ENCODE data around the gene SVOP.

DNA sequence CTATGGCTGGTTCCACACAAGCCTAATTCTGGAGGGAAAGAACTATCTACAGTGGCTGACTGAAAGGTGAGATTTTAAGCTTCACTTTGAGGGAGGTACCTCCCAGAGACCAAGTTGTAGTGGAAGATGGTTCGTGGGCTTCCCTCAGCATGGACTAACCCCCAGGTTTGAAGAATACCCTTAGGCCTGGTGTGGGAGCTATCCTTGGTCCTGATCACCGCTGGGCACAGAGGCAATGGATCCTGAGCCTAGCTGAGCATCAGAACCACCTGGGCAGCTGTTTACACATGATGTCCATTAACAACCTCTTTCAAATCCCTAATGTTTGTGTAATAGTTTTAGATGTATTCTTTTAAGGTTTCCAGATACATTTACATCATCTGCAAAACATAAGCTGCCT is 130.7 kb downstream of the SVOP start:
- TF ChIP-seq, protein P1, sequence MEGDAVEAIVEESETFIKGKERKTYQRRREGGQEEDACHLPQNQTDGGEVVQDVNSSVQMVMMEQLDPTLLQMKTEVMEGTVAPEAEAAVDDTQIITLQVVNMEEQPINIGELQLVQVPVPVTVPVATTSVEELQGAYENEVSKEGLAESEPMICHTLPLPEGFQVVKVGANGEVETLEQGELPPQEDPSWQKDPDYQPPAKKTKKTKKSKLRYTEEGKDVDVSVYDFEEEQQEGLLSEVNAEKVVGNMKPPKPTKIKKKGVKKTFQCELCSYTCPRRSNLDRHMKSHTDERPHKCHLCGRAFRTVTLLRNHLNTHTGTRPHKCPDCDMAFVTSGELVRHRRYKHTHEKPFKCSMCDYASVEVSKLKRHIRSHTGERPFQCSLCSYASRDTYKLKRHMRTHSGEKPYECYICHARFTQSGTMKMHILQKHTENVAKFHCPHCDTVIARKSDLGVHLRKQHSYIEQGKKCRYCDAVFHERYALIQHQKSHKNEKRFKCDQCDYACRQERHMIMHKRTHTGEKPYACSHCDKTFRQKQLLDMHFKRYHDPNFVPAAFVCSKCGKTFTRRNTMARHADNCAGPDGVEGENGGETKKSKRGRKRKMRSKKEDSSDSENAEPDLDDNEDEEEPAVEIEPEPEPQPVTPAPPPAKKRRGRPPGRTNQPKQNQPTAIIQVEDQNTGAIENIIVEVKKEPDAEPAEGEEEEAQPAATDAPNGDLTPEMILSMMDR (IDR thresholded peaks at IDR 0.05; ENCODE audit: insufficient read depth, low read length, poor library complexity, severe bottlenecking), result no peak
- no peak for TF ChIP-seq EZH2phosphoT487 (conservative IDR thresholded peaks at IDR 0.05; ENCODE audit: low read length)

Measured in SU-DHL-6 (cell line).